HCT116 (cell line): ENCODE data around the gene GRM4. TPM values are rescaled to one million over a fixed set of nuclear protein-coding genes. Genes with fewer than 3 reads are reported as not detected.

Experiments
- ATAC-seq: fragments of 200-7000 bp; cut with Tn5 transposase; 2 replicates; pipeline ENCODE4 v1.9.1; 2020; ENCODE audit warnings: mild to moderate bottlenecking, moderate library complexity
- BruUV-seq: library from RNA; stranded (reverse); fragments of 400-500 nt; replicated peaks from 2 replicates; lab custom pipeline; 2021; lab: Mats Ljungman, UMichigan
- CTCF ChIA-PET: fragments of 300-600 bp; sonication (Branson Sonifier 250); formaldehyde crosslinking; loops from one replicate; lab custom pipeline; 2021; ENCODE audit warnings: antibody characterized with exemption; lab: Charles Lee
- POLR2A ChIA-PET: fragments of 300-600, 350-600 bp; sonication (Branson Sonifier 250); formaldehyde crosslinking; loops from one replicate; lab custom pipeline; 2021; ENCODE audit warnings: antibody characterized with exemption; lab: Charles Lee
- RAD21 ChIA-PET, 2 experiments: fragments of 300-600 bp; sonication (Branson Sonifier 250); formaldehyde crosslinking; loops; one replicate each; lab custom pipeline; 2023; ENCODE audit warnings: low total read pairs in 2 of 2; ENCODE audit not compliant: uncharacterized antibody in 2 of 2, unreplicated experiment in 2 of 2, low non-redundant PET in 1 of 2; lab: Charles Lee
- DNase-seq: peaks from one replicate; pipeline ENCODE4 v3.0.0-alpha.2; 2010; ENCODE audit warnings: low read depth, low spot score
- H2AFZ ChIP-seq: fragments of 200-600 bp; shearing (Covaris generic), sonication (generic); 2 replicates; pipeline ENCODE4 v1.6.1; 2017; ENCODE audit warnings: low read depth, mixed run types, mixed read lengths, antibody characterized with exemption, low read length; ENCODE audit not compliant: poor library complexity, severe bottlenecking
- H3K27ac ChIP-seq: 2 replicates; pipeline ENCODE4 v1.5.1; 2012; ENCODE audit warnings: low read depth, low read length
- H3K27me3 ChIP-seq: fragments of 200-600 bp; sonication (generic); 2 replicates; pipeline ENCODE4 v1.6.1; 2016; ENCODE audit warnings: mixed run types, low read length, mixed read lengths; ENCODE audit not compliant: insufficient read depth
- H3K36me3 ChIP-seq, 2 experiments: fragments of 200-500 bp in 1 of 2; fragments of 200-600 bp in 1 of 2; sonication (Bioruptor generic) in 1 of 2; sonication (generic) in 1 of 2; 2 replicates each; pipeline versions ENCODE4 v1.5.1 to v1.6.1; 2014 to 2016; ENCODE audit warnings: low read length in 2 of 2, inconsistent platforms in 1 of 2, mixed read lengths in 1 of 2, mixed run types in 1 of 2; ENCODE audit not compliant: insufficient read depth in 2 of 2, control insufficient read depth in 1 of 2
- H3K4me1 ChIP-seq, 2 experiments: fragments of 200-600 bp in 1 of 2; sonication (generic) in 1 of 2; 2 replicates each; pipeline versions ENCODE4 v1.5.1 to v1.6.1; 2012 to 2017; ENCODE audit warnings: low read length in 2 of 2, inconsistent platforms in 1 of 2, mild to moderate bottlenecking in 1 of 2, mixed read lengths in 1 of 2, mixed run types in 1 of 2, moderate library complexity in 1 of 2; ENCODE audit not compliant: insufficient read depth in 2 of 2, control insufficient read depth in 1 of 2
- H3K4me2 ChIP-seq: fragments of 200-600 bp; sonication (generic); 2 replicates; pipeline ENCODE4 v1.6.1; 2017; ENCODE audit warnings: mixed run types, low read length, mixed read lengths
- H3K4me3 ChIP-seq, 2 experiments: fragments of 200-600 bp in 1 of 2; sonication (generic) in 1 of 2; replicated peaks in 1 of 2; 2 replicates each; pipeline ENCODE4 v1.5.1; 2011 to 2016; ENCODE audit warnings: low read length in 2 of 2, control low read depth in 1 of 2, low read depth in 1 of 2, mild to moderate bottlenecking in 1 of 2, mixed read lengths in 1 of 2, mixed run types in 1 of 2
- H3K79me2 ChIP-seq: fragments of 200-600 bp; sonication (generic); 2 replicates; pipeline ENCODE4 v1.6.1; 2017; ENCODE audit warnings: mild to moderate bottlenecking, mixed run types, low read length, moderate library complexity, mixed read lengths; ENCODE audit not compliant: insufficient read depth
- H3K9ac ChIP-seq: fragments of 200-600 bp; sonication (generic); 2 replicates; pipeline ENCODE4 v1.6.1; 2016; ENCODE audit warnings: low read length, mixed read lengths
- H3K9me2 ChIP-seq: fragments of 200-600 bp; sonication (generic), shearing (Covaris generic); 2 replicates; pipeline ENCODE4 v1.6.1; 2017; ENCODE audit warnings: mixed run types, mild to moderate bottlenecking, moderate library complexity; ENCODE audit not compliant: insufficient read depth
- H3K9me3 ChIP-seq, 2 experiments: fragments of 200-500 bp in 1 of 2; fragments of 200-600 bp in 1 of 2; sonication (Bioruptor generic) in 1 of 2; sonication (generic) in 1 of 2; 2 replicates each; pipeline ENCODE4 v1.6.1; 2014 to 2017; ENCODE audit warnings: low read length in 2 of 2, mixed read lengths in 2 of 2, inconsistent platforms in 1 of 2, low read depth in 1 of 2, mild to moderate bottlenecking in 1 of 2, mixed run types in 1 of 2, moderate library complexity in 1 of 2; ENCODE audit not compliant: control insufficient read depth in 1 of 2, insufficient read depth in 1 of 2
- H4K20me1 ChIP-seq: fragments of 200-600 bp; sonication (generic), shearing (Covaris generic); 2 replicates; pipeline ENCODE4 v1.6.1; 2017; ENCODE audit warnings: mixed run types, mild to moderate bottlenecking, moderate library complexity; ENCODE audit not compliant: insufficient read depth
- CBX3 ChIP-seq: IDR thresholded peaks from 2 replicates; pipeline ENCODE4 v1.6.1; 2012; ENCODE audit warnings: low read depth
- EGR1 ChIP-seq: IDR thresholded peaks from 2 replicates; pipeline ENCODE4 v1.6.1; 2012; ENCODE audit warnings: low read depth
- ELF1 ChIP-seq: IDR thresholded peaks from 2 replicates; pipeline ENCODE4 v1.6.1; 2012; ENCODE audit warnings: low read depth, borderline replicate concordance
- EZH2 ChIP-seq: fragments of 200-600 bp; sonication (generic); IDR thresholded peaks from 2 replicates; pipeline ENCODE4 v1.6.1; 2017; ENCODE audit warnings: antibody characterized with exemption, mixed run types
- FOSL1 ChIP-seq: IDR thresholded peaks from 2 replicates; pipeline ENCODE4 v1.6.1; 2012; ENCODE audit warnings: low read depth
- JUND ChIP-seq: IDR thresholded peaks from 2 replicates; pipeline ENCODE4 v1.6.1; 2012
- POLR2A ChIP-seq: IDR thresholded peaks from 2 replicates; pipeline ENCODE4 v1.7.0; 2011; ENCODE audit warnings: borderline replicate concordance; ENCODE audit not compliant: insufficient read depth, insufficient read length; ENCODE audit errors: extremely low read depth
- RAD21 ChIP-seq: IDR thresholded peaks from 2 replicates; pipeline ENCODE4 v1.6.1; 2012; ENCODE audit warnings: low read depth, mild to moderate bottlenecking
- SIN3A ChIP-seq: IDR thresholded peaks from 2 replicates; pipeline ENCODE4 v1.6.1; 2012; ENCODE audit warnings: low read depth
- ZFX ChIP-seq: fragments of 450-650 bp; IDR thresholded peaks from 2 replicates; pipeline ENCODE4 v1.6.1; 2017
- ZNF274 ChIP-seq: fragments of 200-500 bp; sonication (Bioruptor generic); IDR thresholded peaks from 2 replicates; pipeline ENCODE4 v1.6.1; 2014; ENCODE audit warnings: mild to moderate bottlenecking, low read depth, low read length, inconsistent platforms
- intact Hi-C: fragments of 100-400 bp; cut with micrococcal nuclease; formaldehyde crosslinking; loops from 2 replicates; pipeline ENCODE4 v1.10.0; 2022
- total RNA-seq: library from RNA; stranded (reverse); gene quantifications from one replicate; pipeline ENCODE4 v1.2.1, GENCODE V29; 2021; ENCODE audit not compliant: unreplicated experiment
- TF ChIP-seq, protein P1 (sequence below): IDR thresholded peaks from 2 replicates; pipeline ENCODE4 v1.6.1; 2012; ENCODE audit warnings: low read depth
- TF ChIP-seq, protein P2 (sequence below): IDR thresholded peaks from 2 replicates; pipeline ENCODE4 v1.6.1; 2012
- TF ChIP-seq, protein P3 (sequence below), 3 experiments: fragments of 200-600 bp in 1 of 3; sonication (generic) in 1 of 3; IDR thresholded peaks in 2 of 3; conservative IDR thresholded peaks in 1 of 3; 2 replicates each; pipeline ENCODE4 v1.5.1; 2012 to 2017; ENCODE audit warnings: low read depth in 2 of 3, low read length in 2 of 3, antibody characterized with exemption in 1 of 3, borderline replicate concordance in 1 of 3, control low read depth in 1 of 3, mild to moderate bottlenecking in 1 of 3, mixed read lengths in 1 of 3, mixed run types in 1 of 3, moderate library complexity in 1 of 3; ENCODE audit not compliant: insufficient read depth in 1 of 3

GRM4 gene
- total RNA-seq, 1 experiment from 2014 or later, result 2.6 TPM

GRCh38 chr6:34067814-34068213 lies 78.1 kb downstream of the GRM4 start:
- no peak overlapping the region for H2AFZ ChIP-seq
- ChIA-PET CTCF (no interaction called here), POLR2A (no interaction called here), RAD21 (interaction anchor here in 1 of 2 experiments (0.9 kb wide), 1 partner anchor 101 kb away, joined by 4 read pairs; no protein-coding TSS in a partner anchor)
- DNase-seq (no peak), ATAC-seq (peak; percentile 56)
- H3K4me2 ChIP-seq, result no peak overlapping the region
- intact Hi-C loops, result no loop called here
- no peak overlapping the region for H3K27ac ChIP-seq
- no peak overlapping the region for H3K4me3 ChIP-seq
- no peak overlapping the region for H3K9ac ChIP-seq
- peaks cover 5% of the 10 kb centered on the region; the same call in 1 of the 2 replicates for H3K27me3 ChIP-seq
- H4K20me1 ChIP-seq, result no peaks in the 10 kb centered on the region
- H3K4me1 ChIP-seq, result no peaks in the 10 kb centered on the region
- H3K36me3 ChIP-seq, result no peaks in the 10 kb centered on the region
- peaks cover 0 to 8% of the 10 kb centered on the region in 2 experiments; a peak in 1 of 4 replicates for H3K9me3 ChIP-seq
- TF ChIP-seq POLR2A (no peak), ZNF274 (no peak), JUND (no peak), EZH2 (no peak), ELF1 (no peak), RAD21 (peak; percentile 37; the same call in 1 of the 2 replicates), ZFX (no peak), EGR1 (no peak), FOSL1 (no peak), SIN3A (no peak), CBX3 (no peak)
- TF ChIP-seq, protein P1, sequence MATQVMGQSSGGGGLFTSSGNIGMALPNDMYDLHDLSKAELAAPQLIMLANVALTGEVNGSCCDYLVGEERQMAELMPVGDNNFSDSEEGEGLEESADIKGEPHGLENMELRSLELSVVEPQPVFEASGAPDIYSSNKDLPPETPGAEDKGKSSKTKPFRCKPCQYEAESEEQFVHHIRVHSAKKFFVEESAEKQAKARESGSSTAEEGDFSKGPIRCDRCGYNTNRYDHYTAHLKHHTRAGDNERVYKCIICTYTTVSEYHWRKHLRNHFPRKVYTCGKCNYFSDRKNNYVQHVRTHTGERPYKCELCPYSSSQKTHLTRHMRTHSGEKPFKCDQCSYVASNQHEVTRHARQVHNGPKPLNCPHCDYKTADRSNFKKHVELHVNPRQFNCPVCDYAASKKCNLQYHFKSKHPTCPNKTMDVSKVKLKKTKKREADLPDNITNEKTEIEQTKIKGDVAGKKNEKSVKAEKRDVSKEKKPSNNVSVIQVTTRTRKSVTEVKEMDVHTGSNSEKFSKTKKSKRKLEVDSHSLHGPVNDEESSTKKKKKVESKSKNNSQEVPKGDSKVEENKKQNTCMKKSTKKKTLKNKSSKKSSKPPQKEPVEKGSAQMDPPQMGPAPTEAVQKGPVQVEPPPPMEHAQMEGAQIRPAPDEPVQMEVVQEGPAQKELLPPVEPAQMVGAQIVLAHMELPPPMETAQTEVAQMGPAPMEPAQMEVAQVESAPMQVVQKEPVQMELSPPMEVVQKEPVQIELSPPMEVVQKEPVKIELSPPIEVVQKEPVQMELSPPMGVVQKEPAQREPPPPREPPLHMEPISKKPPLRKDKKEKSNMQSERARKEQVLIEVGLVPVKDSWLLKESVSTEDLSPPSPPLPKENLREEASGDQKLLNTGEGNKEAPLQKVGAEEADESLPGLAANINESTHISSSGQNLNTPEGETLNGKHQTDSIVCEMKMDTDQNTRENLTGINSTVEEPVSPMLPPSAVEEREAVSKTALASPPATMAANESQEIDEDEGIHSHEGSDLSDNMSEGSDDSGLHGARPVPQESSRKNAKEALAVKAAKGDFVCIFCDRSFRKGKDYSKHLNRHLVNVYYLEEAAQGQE, result no peak
- TF ChIP-seq, protein P2, sequence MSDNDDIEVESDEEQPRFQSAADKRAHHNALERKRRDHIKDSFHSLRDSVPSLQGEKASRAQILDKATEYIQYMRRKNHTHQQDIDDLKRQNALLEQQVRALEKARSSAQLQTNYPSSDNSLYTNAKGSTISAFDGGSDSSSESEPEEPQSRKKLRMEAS, result no peak
- TF ChIP-seq, protein P3, sequence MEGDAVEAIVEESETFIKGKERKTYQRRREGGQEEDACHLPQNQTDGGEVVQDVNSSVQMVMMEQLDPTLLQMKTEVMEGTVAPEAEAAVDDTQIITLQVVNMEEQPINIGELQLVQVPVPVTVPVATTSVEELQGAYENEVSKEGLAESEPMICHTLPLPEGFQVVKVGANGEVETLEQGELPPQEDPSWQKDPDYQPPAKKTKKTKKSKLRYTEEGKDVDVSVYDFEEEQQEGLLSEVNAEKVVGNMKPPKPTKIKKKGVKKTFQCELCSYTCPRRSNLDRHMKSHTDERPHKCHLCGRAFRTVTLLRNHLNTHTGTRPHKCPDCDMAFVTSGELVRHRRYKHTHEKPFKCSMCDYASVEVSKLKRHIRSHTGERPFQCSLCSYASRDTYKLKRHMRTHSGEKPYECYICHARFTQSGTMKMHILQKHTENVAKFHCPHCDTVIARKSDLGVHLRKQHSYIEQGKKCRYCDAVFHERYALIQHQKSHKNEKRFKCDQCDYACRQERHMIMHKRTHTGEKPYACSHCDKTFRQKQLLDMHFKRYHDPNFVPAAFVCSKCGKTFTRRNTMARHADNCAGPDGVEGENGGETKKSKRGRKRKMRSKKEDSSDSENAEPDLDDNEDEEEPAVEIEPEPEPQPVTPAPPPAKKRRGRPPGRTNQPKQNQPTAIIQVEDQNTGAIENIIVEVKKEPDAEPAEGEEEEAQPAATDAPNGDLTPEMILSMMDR (IDR thresholded peaks at IDR 0.05 in 2 of 3, conservative IDR thresholded peaks at IDR 0.05 in 1 of 3; ENCODE audit: borderline replicate concordance in 1 of 3, insufficient read depth in 1 of 3, low read depth in 2 of 3, low read length in 2 of 3), result peak in 2 of 3 experiments; percentile 7 to 18; a peak in 1 of 6 replicates
- no peaks in the 10 kb centered on the region for H3K79me2 ChIP-seq
- no TSS peak for BruUV-seq
- no peaks in the 10 kb centered on the region for H3K9me2 ChIP-seq
